Measurements from ENCODE around the gene C2CD2. TPM values are rescaled to one million over a fixed set of nuclear protein-coding genes. Genes with fewer than 3 reads are reported as not detected.
"Not testable (repeated sequence)": the region's sequence is repeated elsewhere in the genome, so short reads cannot be mapped to it uniquely, and the experiment has no call there.

Gene C2CD2
- total and polyA plus RNA-seq, 5 donors from 2014 or later: 1.7 to 15.3 (median 2.1) TPM

- peaks cover 0 to 6% (median 5%) of the 10 kb centered on the region in 4 donors for H3K4me1 Mint-ChIP-seq
- no peak overlapping the region for H3K4me3 ChIP-seq (ENCODE audit: low read depth, low read length)
- peaks cover 5% of the 10 kb centered on the region for H3K27me3 ChIP-seq (ENCODE audit: control insufficient read depth, insufficient read depth, low read length)
- H3K27me3 Mint-ChIP-seq: peaks cover 25% of the 10 kb centered on the region
- no peaks in the 10 kb centered on the region for H3K36me3 ChIP-seq (ENCODE audit: control insufficient read depth, insufficient read depth, low read length)
- H3K4me3 Mint-ChIP-seq: no peak overlapping the region
- H3K9me3 Mint-ChIP-seq: peaks cover 0 to 1% (median 0%) of the 10 kb centered on the region in 7 donors
- H3K4me1 ChIP-seq (ENCODE audit: control insufficient read depth, insufficient read depth, low read length, poor library complexity, severe bottlenecking): no peaks in the 10 kb centered on the region
- no peaks in the 10 kb centered on the region for H3K9me3 ChIP-seq (ENCODE audit: control insufficient read depth in 2 of 2, low read length in 2 of 2)
- H3K36me3 Mint-ChIP-seq: no peaks in the 10 kb centered on the region
- ATAC-seq (ENCODE audit: low read depth in 2 of 2) (no peak), DNase-seq (no peak)
- no peak overlapping the region for H3K27ac ChIP-seq (ENCODE audit: insufficient read depth, low read length, poor library complexity, severe bottlenecking)
- no peak overlapping the region for H3K27ac Mint-ChIP-seq
Observed at GRCh38 chr21:41961282-41961701, 7.5 kb upstream of the C2CD2 start.

- no peak for ATAC-seq (ENCODE audit: low read depth in 2 of 2)
- DNase-seq: no peak
- H3K9me3 ChIP-seq (ENCODE audit: control insufficient read depth in 2 of 2, low read length in 2 of 2): no peaks in the 10 kb centered on the region
- H3K4me3 ChIP-seq (ENCODE audit: low read depth, low read length): no peak overlapping the region
- H3K36me3 ChIP-seq (ENCODE audit: control insufficient read depth, insufficient read depth, low read length): no peaks in the 10 kb centered on the region
- Mint-ChIP-seq H3K4me1 (peaks cover 0 to 6% (median 5%) of the 10 kb centered on the region in 4 donors), H3K9me3 (peaks cover 0 to 1% (median 0%) of the 10 kb centered on the region in 7 donors), H3K4me3 (no peak overlapping the region), H3K27ac (no peak overlapping the region), H3K36me3 (no peaks in the 10 kb centered on the region), H3K27me3 (peaks cover 21% of the 10 kb centered on the region)
- no peak overlapping the region for H3K27ac ChIP-seq (ENCODE audit: insufficient read depth, low read length, poor library complexity, severe bottlenecking)
- peaks cover 5% of the 10 kb centered on the region for H3K27me3 ChIP-seq (ENCODE audit: control insufficient read depth, insufficient read depth, low read length)
- no peaks in the 10 kb centered on the region for H3K4me1 ChIP-seq (ENCODE audit: control insufficient read depth, insufficient read depth, low read length, poor library complexity, severe bottlenecking)
Observed at GRCh38 chr21:41960386-41960785, 6.6 kb upstream of the C2CD2 start.

GRCh38 chr21:41959697-41960096 is 5.9 kb upstream of the C2CD2 start:
- not testable (repeated sequence) for H3K4me1 ChIP-seq (ENCODE audit: control insufficient read depth, insufficient read depth, low read length, poor library complexity, severe bottlenecking); H3K27ac Mint-ChIP-seq; H3K9me3 ChIP-seq (ENCODE audit: control insufficient read depth in 2 of 2, low read length in 2 of 2); H3K27ac ChIP-seq (ENCODE audit: insufficient read depth, low read length, poor library complexity, severe bottlenecking); ATAC-seq (ENCODE audit: low read depth in 2 of 2); DNase-seq; H3K9me3 Mint-ChIP-seq; H3K27me3 ChIP-seq (ENCODE audit: control insufficient read depth, insufficient read depth, low read length); H3K4me1 Mint-ChIP-seq; H3K36me3 ChIP-seq (ENCODE audit: control insufficient read depth, insufficient read depth, low read length); H3K4me3 Mint-ChIP-seq; H3K36me3 Mint-ChIP-seq; H3K4me3 ChIP-seq (ENCODE audit: low read depth, low read length)
- H3K27me3 Mint-ChIP-seq: peaks cover 18% of the 10 kb centered on the region

GRCh38 chr21:41958886-41959563 is 5.2 kb upstream of the C2CD2 start:
- Histone ChIP-seq H3K27ac (ENCODE audit: insufficient read depth, low read length, poor library complexity, severe bottlenecking) (no peak overlapping the region), H3K9me3 (ENCODE audit: control insufficient read depth in 2 of 2, low read length in 2 of 2) (no peaks in the 10 kb centered on the region), H3K4me1 (ENCODE audit: control insufficient read depth, insufficient read depth, low read length, poor library complexity, severe bottlenecking) (no peaks in the 10 kb centered on the region), H3K27me3 (ENCODE audit: control insufficient read depth, insufficient read depth, low read length) (peaks cover 8% of the 10 kb centered on the region), H3K4me3 (ENCODE audit: low read depth, low read length) (no peak overlapping the region), H3K36me3 (ENCODE audit: control insufficient read depth, insufficient read depth, low read length) (no peaks in the 10 kb centered on the region)
- peaks cover 0 to 1% (median 0%) of the 10 kb centered on the region in 7 donors for H3K9me3 Mint-ChIP-seq
- ATAC-seq (ENCODE audit: low read depth in 2 of 2): no peak
- no peak overlapping the region for H3K4me3 Mint-ChIP-seq
- H3K27ac Mint-ChIP-seq: no peak overlapping the region
- H3K36me3 Mint-ChIP-seq: no peaks in the 10 kb centered on the region
- H3K4me1 Mint-ChIP-seq: peaks cover 0 to 13% (median 8%) of the 10 kb centered on the region in 4 donors
- DNase-seq: no peak
- peaks cover 25% of the 10 kb centered on the region for H3K27me3 Mint-ChIP-seq

DNA sequence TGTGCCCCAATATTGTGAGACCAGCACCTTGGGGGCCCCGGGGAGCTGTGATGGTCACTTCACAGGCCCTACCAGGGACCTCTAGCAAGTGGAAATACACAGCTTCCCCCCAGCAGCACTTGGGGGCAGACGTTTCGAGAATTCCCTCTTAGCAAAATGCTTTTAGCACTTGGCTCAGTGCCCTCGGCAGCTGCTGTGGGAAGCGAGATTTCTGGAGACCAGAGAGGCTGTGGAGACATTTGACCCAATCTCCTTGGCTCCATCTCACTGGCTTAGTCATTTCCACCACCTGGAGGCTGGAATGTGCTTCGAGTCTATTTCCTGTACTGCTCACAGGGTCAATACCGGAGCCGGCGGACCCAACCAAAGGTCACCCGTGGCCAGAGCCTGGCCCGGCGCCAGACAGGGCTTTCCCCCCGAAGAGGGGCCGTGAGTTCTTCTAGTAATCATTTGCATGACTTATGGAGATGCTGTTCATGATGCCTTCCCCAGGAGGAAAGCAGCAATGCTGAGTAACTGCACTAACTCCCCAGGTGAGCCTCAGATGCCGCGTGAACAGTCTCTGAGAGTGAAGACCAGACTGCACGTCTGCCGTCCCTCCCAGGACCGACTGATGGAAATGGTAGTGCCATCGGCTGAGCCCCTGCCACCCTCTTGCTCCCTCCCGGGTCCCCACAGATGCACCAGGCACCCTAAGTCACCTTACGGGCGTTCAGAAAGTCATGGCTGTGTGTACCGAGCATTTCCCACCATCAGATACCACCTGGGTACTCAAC is 4.4 kb upstream of the C2CD2 start:
- Histone ChIP-seq H3K4me3 (ENCODE audit: low read depth, low read length) (no peak overlapping the region), H3K4me1 (ENCODE audit: control insufficient read depth, insufficient read depth, low read length, poor library complexity, severe bottlenecking) (no peaks in the 10 kb centered on the region), H3K9me3 (ENCODE audit: control insufficient read depth in 2 of 2, low read length in 2 of 2) (no peaks in the 10 kb centered on the region), H3K27ac (ENCODE audit: insufficient read depth, low read length, poor library complexity, severe bottlenecking) (no peak overlapping the region), H3K36me3 (ENCODE audit: control insufficient read depth, insufficient read depth, low read length) (no peaks in the 10 kb centered on the region), H3K27me3 (ENCODE audit: control insufficient read depth, insufficient read depth, low read length) (peaks cover 8% of the 10 kb centered on the region)
- Mint-ChIP-seq H3K36me3 (no peaks in the 10 kb centered on the region), H3K27me3 (peaks cover 25% of the 10 kb centered on the region), H3K9me3 (peaks cover 0 to 1% (median 0%) of the 10 kb centered on the region in 7 donors), H3K4me1 (peaks cover 0 to 13% (median 8%) of the 10 kb centered on the region in 4 donors), H3K4me3 (no peak overlapping the region), H3K27ac (no peak overlapping the region)
- DNase-seq (no peak), ATAC-seq (ENCODE audit: low read depth in 2 of 2) (no peak)

DNA sequence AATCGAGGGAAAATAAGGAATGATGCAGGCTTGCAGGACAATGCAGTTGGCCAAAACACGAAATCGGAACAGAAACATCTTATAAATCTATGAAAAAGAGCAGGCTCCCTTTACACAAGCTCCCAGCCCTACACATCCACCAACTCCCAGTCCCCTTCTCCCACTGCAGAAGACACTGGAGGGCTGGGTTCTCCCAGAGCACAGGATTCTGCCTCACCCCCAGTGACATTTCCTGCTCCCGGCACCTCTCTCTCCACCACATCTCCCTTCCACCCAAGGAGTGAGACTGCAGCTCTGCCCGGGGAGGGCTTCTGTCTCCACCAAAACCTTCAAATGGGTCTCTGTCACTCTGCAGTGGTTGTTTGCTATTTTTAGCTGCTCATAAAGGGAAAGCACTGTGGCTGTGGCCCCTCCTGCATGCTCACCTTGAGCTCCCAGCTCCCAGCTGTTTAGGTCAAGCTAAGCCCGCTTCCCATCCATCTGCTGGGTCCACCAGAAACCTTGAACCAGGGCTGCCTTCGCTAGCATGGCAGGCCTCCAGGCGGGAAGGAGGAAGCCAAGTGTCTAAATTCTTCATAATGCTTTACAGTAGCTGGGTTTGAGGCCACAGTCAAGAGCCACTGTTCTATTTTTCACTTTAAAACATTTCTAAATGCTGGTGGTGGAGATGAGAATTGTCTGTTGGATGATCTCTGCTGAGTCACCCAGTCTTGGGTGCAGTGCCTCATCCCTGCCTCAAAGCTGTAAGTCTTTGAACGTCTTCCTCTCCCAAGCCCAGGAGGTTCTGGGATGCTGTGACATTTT is 3.3 kb upstream of the C2CD2 start:
- H3K4me3 Mint-ChIP-seq: no peak overlapping the region
- H3K27me3 ChIP-seq (ENCODE audit: control insufficient read depth, insufficient read depth, low read length): peaks cover 8% of the 10 kb centered on the region
- DNase-seq (peak in 1 of 3 donors; percentile 27), ATAC-seq (ENCODE audit: low read depth in 2 of 2) (no peak)
- no peak overlapping the region for H3K4me3 ChIP-seq (ENCODE audit: low read depth, low read length)
- H3K4me1 ChIP-seq (ENCODE audit: control insufficient read depth, insufficient read depth, low read length, poor library complexity, severe bottlenecking): no peaks in the 10 kb centered on the region
- H3K27ac Mint-ChIP-seq: no peak overlapping the region
- H3K27ac ChIP-seq (ENCODE audit: insufficient read depth, low read length, poor library complexity, severe bottlenecking): no peak overlapping the region
- peaks cover 32% of the 10 kb centered on the region for H3K27me3 Mint-ChIP-seq
- no peaks in the 10 kb centered on the region for H3K36me3 ChIP-seq (ENCODE audit: control insufficient read depth, insufficient read depth, low read length)
- peaks cover 0 to 22% (median 8%) of the 10 kb centered on the region in 4 donors for H3K4me1 Mint-ChIP-seq
- no peaks in the 10 kb centered on the region for H3K9me3 Mint-ChIP-seq
- no peaks in the 10 kb centered on the region for H3K36me3 Mint-ChIP-seq
- no peaks in the 10 kb centered on the region for H3K9me3 ChIP-seq (ENCODE audit: control insufficient read depth in 2 of 2, low read length in 2 of 2)

DNA sequence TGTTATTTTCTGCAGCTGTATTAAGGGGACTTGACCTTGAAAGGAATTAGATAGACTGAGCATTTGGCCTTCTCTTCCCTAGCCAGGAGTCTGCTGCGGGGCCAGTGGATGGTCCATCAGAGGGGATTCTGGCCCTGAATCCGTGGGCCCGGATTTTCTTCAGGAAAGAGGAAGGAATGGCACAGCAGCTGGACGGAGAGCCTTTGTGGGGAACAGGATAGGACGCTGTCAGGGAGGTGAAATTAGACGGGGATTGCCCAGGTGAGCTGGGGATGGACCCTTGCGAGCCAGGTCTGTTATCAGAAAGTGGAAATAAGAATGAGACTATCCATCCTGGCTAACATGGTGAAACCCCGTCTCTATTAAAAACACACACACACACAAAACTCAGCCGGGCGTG is 1.7 kb upstream of the C2CD2 start:
- Histone ChIP-seq H3K27ac (ENCODE audit: insufficient read depth, low read length, poor library complexity, severe bottlenecking) (no peak overlapping the region), H3K36me3 (ENCODE audit: control insufficient read depth, insufficient read depth, low read length) (no peaks in the 10 kb centered on the region), H3K27me3 (ENCODE audit: control insufficient read depth, insufficient read depth, low read length) (peaks cover 4% of the 10 kb centered on the region), H3K9me3 (ENCODE audit: control insufficient read depth in 2 of 2, low read length in 2 of 2) (no peaks in the 10 kb centered on the region), H3K4me3 (ENCODE audit: low read depth, low read length) (no peak overlapping the region), H3K4me1 (ENCODE audit: control insufficient read depth, insufficient read depth, low read length, poor library complexity, severe bottlenecking) (no peaks in the 10 kb centered on the region)
- no peaks in the 10 kb centered on the region for H3K36me3 Mint-ChIP-seq
- no peak overlapping the region for H3K27ac Mint-ChIP-seq
- H3K4me3 Mint-ChIP-seq: no peak overlapping the region
- peaks cover 0 to 16% (median 4%) of the 10 kb centered on the region in 4 donors for H3K4me1 Mint-ChIP-seq
- no peak for DNase-seq
- H3K27me3 Mint-ChIP-seq: peaks cover 30% of the 10 kb centered on the region
- no peak for ATAC-seq (ENCODE audit: low read depth in 2 of 2)
- H3K9me3 Mint-ChIP-seq: no peaks in the 10 kb centered on the region
